ENCODE results near the gene MRPS14. TPM values are rescaled to one million over a fixed set of nuclear protein-coding genes. Genes with fewer than 3 reads are reported as not detected.

MRPS14 gene
- polyA plus RNA-seq, 1 donor from 2014 or later: 49.5 TPM

GRCh38 chr1:175005085-175005783 lies 18.0 kb downstream of the MRPS14 start:
- H3K27me3 ChIP-seq (ENCODE audit: insufficient read depth, low read depth, low read length): no peaks in the 10 kb centered on the region
- H3K9me3 ChIP-seq (ENCODE audit: low read length): no peaks in the 10 kb centered on the region
- H3K4me3 ChIP-seq (ENCODE audit: low read length): no peak overlapping the region
- peaks cover 43% of the 10 kb centered on the region for H3K79me2 ChIP-seq (replicated peaks; ENCODE audit: insufficient read depth, low read length)
- peaks cover 3% of the 10 kb centered on the region for H4K20me1 ChIP-seq (ENCODE audit: insufficient read depth)
- no peak overlapping the region for H3K4me2 ChIP-seq (ENCODE audit: low read length)
- TF ChIP-seq TAF1 (IDR thresholded peaks at IDR 0.05; ENCODE audit: low read depth) (no peak), EP300 (conservative IDR thresholded peaks at IDR 0.05; ENCODE audit: poor library complexity, severe bottlenecking) (no peak), REST (IDR thresholded peaks at IDR 0.05; ENCODE audit: borderline replicate concordance) (no peak), RAD21 (conservative IDR thresholded peaks at IDR 0.05) (no peak)
- no peak overlapping the region for H2AFZ ChIP-seq (ENCODE audit: low read depth, low read length)
- no peaks in the 10 kb centered on the region for H3K9me2 ChIP-seq (ENCODE audit: insufficient read depth, low read length)
- no peaks in the 10 kb centered on the region for H3K36me3 ChIP-seq (ENCODE audit: insufficient read depth, low read length)
- H3F3A ChIP-seq (ENCODE audit: insufficient read depth, low read length, poor library complexity, severe bottlenecking): no peaks in the 10 kb centered on the region
- no peak overlapping the region for H3K27ac ChIP-seq (ENCODE audit: low read length)
- no peak overlapping the region for H3K9ac ChIP-seq (ENCODE audit: low read length)

- Histone ChIP-seq H2AFZ (ENCODE audit: low read depth, low read length) (no peak overlapping the region), H3K27ac (ENCODE audit: low read length) (no peak overlapping the region), H3K79me2 (replicated peaks; ENCODE audit: insufficient read depth, low read length) (peaks cover 43% of the 10 kb centered on the region)
These were observed 19.7 kb downstream of the MRPS14 start for GRCh38 chr1:175003521-175003920.

More at GRCh38 chr1:175003521-175003920, 19.7 kb downstream of the MRPS14 start:
- no peaks in the 10 kb centered on the region for H3K9me3 ChIP-seq (ENCODE audit: low read length)
- no peaks in the 10 kb centered on the region for H3K27me3 ChIP-seq (ENCODE audit: insufficient read depth, low read depth, low read length)
- peaks cover 3% of the 10 kb centered on the region for H3F3A ChIP-seq (ENCODE audit: insufficient read depth, low read length, poor library complexity, severe bottlenecking)
- TF ChIP-seq MXI1 (conservative IDR thresholded peaks at IDR 0.05; ENCODE audit: poor library complexity, severe bottlenecking) (no peak), EZH2 (IDR thresholded peaks at IDR 0.05; ENCODE audit: borderline replicate concordance, insufficient read depth, low read length, poor library complexity, severe bottlenecking) (no peak), POLR2AphosphoS5 (IDR thresholded peaks at IDR 0.05) (no peak)
- TF ChIP-seq, protein P1, sequence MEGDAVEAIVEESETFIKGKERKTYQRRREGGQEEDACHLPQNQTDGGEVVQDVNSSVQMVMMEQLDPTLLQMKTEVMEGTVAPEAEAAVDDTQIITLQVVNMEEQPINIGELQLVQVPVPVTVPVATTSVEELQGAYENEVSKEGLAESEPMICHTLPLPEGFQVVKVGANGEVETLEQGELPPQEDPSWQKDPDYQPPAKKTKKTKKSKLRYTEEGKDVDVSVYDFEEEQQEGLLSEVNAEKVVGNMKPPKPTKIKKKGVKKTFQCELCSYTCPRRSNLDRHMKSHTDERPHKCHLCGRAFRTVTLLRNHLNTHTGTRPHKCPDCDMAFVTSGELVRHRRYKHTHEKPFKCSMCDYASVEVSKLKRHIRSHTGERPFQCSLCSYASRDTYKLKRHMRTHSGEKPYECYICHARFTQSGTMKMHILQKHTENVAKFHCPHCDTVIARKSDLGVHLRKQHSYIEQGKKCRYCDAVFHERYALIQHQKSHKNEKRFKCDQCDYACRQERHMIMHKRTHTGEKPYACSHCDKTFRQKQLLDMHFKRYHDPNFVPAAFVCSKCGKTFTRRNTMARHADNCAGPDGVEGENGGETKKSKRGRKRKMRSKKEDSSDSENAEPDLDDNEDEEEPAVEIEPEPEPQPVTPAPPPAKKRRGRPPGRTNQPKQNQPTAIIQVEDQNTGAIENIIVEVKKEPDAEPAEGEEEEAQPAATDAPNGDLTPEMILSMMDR (IDR thresholded peaks at IDR 0.05; ENCODE audit: poor library complexity, severe bottlenecking): no peak
- no peaks in the 10 kb centered on the region for H3K36me3 ChIP-seq (ENCODE audit: insufficient read depth, low read length)
- peaks cover 3% of the 10 kb centered on the region for H4K20me1 ChIP-seq (ENCODE audit: insufficient read depth)
- no peak overlapping the region for H3K4me3 ChIP-seq (ENCODE audit: low read length)
- H3K4me2 ChIP-seq (ENCODE audit: low read length): no peak overlapping the region
- no peak overlapping the region for H3K9ac ChIP-seq (ENCODE audit: low read length)
- no peaks in the 10 kb centered on the region for H3K9me2 ChIP-seq (ENCODE audit: insufficient read depth, low read length)

Measured in neural cell (in vitro differentiated cells).